Measurements from ENCODE around the gene MANSC1.
A peak's percentile ranks its signal among the peaks of the same experiment; 100 is the strongest.
"Not testable (repeated sequence)": the region's sequence is repeated elsewhere in the genome, so short reads cannot be mapped to it uniquely, and the experiment has no call there.

MANSC1 gene

GRCh38 chr12:12365446-12365802 is 15.4 kb upstream of the MANSC1 start:
- DNase-seq, result no peak

GRCh38 chr12:12364787-12365445 is 14.9 kb upstream of the MANSC1 start:
- no peak for DNase-seq

GRCh38 chr12:12358528-12358927 is 8.5 kb upstream of the MANSC1 start:
- no peak for DNase-seq

GRCh38 chr12:12357719-12358461 is 7.8 kb upstream of the MANSC1 start:
- peak; percentile 17 to 57 for DNase-seq

GRCh38 chr12:12356896-12357718 is 7.1 kb upstream of the MANSC1 start, which contains the start of gene BORCS5:
Gene BORCS5, plus strand, starts transcription at chr12:12357078. Its CDS starts 374 bp downstream, at chr12:12357452.
- peak; percentile 98 for DNase-seq

- DNase-seq, result no peak
Observed at GRCh38 chr12:12356467-12356895, 6.4 kb upstream of the MANSC1 start.

GRCh38 chr12:12353807-12354206 is 3.8 kb upstream of the MANSC1 start:
- no peak for DNase-seq

GRCh38 chr12:12353276-12353675 is 3.2 kb upstream of the MANSC1 start:
- no peak for DNase-seq

GRCh38 chr12:12351468-12352185 is 1.6 kb upstream of the MANSC1 start:
- not testable (repeated sequence) for DNase-seq

- DNase-seq, result no peak
Observed at GRCh38 chr12:12350868-12351463, 924 bp upstream of the MANSC1 start.

- DNase-seq, result no peak
Observed at GRCh38 chr12:12338527-12339168, 11.4 kb downstream of the MANSC1 start.

GRCh38 chr12:12336511-12336910 is 13.5 kb downstream of the MANSC1 start:
- DNase-seq, result no peak

GRCh38 chr12:12336049-12336411 is 14.0 kb downstream of the MANSC1 start:
- DNase-seq, result no peak

GRCh38 chr12:12334367-12335040 is 15.5 kb downstream of the MANSC1 start:
- peak; percentile 57 to 72 for DNase-seq

GRCh38 chr12:12333407-12334366 is 16.4 kb downstream of the MANSC1 start:
- DNase-seq, result peak; percentile 75 to 90

GRCh38 chr12:12331896-12332295 is 18.1 kb downstream of the MANSC1 start:
- DNase-seq, result no peak

- DNase-seq, result no peak
Observed at GRCh38 chr12:12331244-12331771, 18.7 kb downstream of the MANSC1 start.

- peak; percentile 57 to 66 for DNase-seq
Observed at GRCh38 chr12:12327802-12328201, 22.2 kb downstream of the MANSC1 start.

GRCh38 chr12:12326262-12326661 is 23.8 kb downstream of the MANSC1 start:
- DNase-seq, result no peak

GRCh38 chr12:12323591-12323990 is 26.5 kb downstream of the MANSC1 start:
- DNase-seq, result no peak
